SU-DHL-6 (cell line): Measurements from ENCODE around the gene BATF.

Source experiments
- EZH2phosphoT487 ChIP-seq: fragments of 200-600 bp; sonication (generic), shearing (Covaris generic); conservative IDR thresholded peaks from 2 replicates; pipeline ENCODE4 v1.6.1; 2018; ENCODE audit warnings: mild to moderate bottlenecking, antibody characterized with exemption, low read length, moderate library complexity, mixed read lengths
- TF ChIP-seq, protein P1 (sequence below): fragments of 200-600 bp; sonication (generic); IDR thresholded peaks from one replicate; pipeline ENCODE4 v1.5.1; 2017; ENCODE audit warnings: antibody characterized with exemption, mild to moderate bottlenecking, low read length, moderate library complexity; ENCODE audit not compliant: insufficient read depth, poor library complexity, severe bottlenecking

DNA sequence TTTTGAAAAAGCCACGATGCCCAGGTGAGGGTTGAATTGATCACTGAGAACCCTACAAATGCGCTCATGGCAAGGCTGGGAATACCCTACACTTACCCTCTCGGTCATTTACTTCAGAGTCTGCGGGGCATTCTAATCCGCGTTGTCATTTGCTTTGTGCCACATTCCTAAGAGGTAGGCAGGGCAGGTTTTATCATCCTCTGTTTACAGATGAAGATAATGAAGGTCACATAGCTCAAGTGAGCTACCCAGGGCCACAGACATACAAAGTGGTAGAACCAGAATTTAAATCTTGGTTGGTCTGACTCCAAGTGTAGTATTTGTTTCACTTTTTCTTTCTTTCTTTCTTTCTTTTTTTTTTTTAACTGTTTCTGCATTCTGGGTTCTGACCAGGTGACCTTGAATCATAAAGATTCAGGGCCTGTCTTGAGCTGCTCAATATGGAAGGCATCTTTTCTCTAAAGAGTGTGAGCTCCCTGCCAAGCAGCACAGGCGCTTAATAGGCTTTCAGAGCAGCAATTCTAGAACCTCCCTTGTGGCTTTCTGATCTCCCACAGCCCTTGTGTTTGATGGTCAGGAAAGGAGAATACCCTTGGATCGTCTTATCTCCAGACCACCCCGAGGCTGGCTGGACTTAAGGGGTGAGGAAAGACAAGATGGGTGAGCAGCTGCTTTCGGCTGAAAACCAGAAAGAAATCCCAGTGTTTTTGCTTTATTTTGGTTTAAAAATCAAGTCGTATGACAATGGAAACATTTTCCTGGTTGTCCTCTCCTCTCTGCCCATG is 662 bp upstream of the BATF start:
- TF ChIP-seq, protein P1, sequence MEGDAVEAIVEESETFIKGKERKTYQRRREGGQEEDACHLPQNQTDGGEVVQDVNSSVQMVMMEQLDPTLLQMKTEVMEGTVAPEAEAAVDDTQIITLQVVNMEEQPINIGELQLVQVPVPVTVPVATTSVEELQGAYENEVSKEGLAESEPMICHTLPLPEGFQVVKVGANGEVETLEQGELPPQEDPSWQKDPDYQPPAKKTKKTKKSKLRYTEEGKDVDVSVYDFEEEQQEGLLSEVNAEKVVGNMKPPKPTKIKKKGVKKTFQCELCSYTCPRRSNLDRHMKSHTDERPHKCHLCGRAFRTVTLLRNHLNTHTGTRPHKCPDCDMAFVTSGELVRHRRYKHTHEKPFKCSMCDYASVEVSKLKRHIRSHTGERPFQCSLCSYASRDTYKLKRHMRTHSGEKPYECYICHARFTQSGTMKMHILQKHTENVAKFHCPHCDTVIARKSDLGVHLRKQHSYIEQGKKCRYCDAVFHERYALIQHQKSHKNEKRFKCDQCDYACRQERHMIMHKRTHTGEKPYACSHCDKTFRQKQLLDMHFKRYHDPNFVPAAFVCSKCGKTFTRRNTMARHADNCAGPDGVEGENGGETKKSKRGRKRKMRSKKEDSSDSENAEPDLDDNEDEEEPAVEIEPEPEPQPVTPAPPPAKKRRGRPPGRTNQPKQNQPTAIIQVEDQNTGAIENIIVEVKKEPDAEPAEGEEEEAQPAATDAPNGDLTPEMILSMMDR = no peak
- TF ChIP-seq EZH2phosphoT487 = no peak
